Stimulated activated CD4-positive, alpha-beta T cell treated with anti-CD3 and anti-CD28 coated beads, Interleukin-4, amount 100 ng/mL, for 1 hour (primary cell): Measurements from ENCODE around the gene INPP5E.

Source experiments
- DNase-seq: peaks from one replicate; pipeline ENCODE4 v3.0.0-alpha.2; 2020

Gene INPP5E

DNA sequence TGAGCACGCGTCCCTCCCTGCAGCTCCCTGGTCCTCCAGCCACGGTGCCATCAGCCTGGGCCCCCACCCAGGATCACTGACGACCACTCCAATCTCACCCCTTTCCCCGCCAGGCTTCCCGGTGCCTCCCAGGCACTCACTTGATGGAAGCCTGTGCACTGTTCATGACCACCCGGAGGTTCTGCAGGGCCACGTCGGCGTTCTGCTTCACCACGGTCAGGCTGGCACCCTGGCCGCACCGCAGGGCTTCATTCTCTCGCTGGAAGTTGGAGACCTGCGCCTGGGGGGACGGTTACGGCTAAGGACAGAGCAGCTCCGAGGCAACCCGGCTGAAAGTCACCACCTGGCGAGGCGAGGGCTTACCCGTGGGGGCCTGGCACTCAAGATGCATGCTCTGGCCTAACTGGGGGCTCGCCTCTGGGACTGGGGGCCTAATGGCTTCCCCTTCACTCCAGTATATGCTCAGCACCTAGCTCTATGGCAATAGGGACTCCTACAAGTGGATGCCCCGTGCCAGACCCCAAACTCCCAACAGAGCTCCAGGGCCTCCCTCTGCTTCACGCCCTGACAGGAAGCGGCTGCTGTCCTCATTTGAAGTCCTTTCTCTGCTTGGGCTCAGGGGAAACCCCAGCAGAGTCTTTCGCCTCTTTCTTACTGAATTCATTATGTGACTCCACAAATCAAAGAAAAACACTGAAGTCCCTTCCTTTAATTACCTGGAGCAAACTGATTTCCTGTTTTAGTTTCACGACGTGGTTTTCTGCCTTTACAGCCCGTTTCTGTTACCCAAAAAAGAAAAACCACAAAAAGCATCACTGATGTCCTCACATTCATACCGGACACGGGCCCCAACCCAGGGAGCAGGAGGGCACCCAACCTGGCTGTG, 35.5 kb downstream of the INPP5E start:
- peak; percentile 35 for DNase-seq

GRCh38 chr9:136403538-136403914, 36.1 kb downstream of the INPP5E start:
- DNase-seq: peak; percentile 72

GRCh38 chr9:136402067-136402466, 37.6 kb downstream of the INPP5E start:
- no peak for DNase-seq

DNA sequence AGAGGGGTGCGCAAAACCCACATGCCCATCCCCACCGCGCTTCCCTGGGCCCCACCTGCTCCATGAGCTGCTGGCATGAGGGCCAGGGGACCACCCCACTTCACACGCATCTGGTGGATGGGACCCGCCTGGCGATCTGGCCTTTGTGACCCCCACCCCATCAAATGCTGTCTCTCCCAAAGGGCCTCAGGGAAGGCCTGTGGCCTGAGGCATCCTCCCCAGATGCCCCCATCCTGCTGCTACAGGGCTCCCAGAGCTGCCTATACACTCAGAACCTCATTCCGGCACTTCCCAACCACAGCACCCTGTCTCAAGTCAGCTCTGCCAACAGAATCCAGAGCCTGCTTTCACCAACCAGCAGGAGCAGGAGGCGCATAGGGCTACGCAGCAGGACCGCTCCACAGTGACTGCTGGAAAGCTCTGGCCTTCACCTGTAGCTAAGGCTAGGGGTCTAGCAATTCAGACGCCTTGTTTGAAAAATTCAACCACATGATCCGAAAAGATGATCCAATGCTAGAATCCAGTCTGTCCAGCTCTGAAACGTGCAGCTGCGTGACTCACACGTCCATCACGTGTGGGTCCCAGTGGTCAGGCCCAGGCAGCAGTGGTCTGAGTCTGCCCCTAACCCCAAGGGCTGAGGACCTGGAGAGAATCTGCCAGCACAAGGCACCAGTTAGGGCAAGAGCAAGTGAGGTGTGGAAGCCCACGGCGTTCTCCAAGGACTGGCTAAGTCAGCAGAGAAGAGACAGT, 38.3 kb downstream of the INPP5E start:
- DNase-seq: no peak

DNA sequence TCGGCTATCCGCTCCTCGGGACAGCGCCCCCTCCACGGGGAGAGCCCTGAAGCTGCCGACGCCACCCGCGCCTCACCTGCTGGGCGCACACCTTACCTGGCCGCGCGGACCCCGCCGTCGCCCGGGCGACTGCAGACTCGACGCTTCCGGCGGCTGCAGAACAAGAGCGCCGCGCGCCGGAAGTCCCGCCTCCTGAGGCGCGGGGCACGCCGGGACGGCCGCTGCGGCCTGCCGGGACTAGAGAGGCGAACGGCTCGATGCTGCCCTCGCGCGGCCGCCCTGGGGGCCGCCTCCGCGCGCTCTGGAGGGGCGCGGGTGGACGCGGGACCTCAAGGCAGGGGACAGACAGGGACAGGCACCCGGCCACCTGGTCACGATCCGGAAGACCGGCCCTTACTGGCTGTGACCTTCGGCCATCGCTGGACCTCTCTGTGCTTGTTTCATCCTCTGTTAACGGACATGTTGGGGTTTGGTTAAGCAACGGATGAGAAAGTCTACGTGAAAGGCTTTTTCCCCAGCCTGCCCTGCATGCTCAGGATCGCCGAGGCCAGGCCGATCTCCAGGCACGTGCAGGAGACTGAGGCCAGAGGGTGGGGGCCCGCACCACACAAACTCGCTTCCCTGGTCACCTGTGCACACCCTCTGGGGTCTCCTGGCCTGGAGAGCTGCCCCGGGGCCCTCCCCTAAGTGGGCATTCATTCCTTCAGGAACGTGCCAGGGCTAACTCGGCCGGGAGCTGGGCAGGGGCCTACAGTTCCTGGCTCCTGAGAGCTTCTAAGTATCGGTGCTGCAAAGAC, 39.4 kb downstream of the INPP5E start, which contains the start of gene SNAPC4:
Gene SNAPC4, minus strand, starts transcription at position 133 of the 797 bp plus-strand sequence. CDS start 1,742 bp downstream, outside the sequence.
- DNase-seq: peak; percentile 90

GRCh38 chr9:136399176-136400037, 40.2 kb downstream of the INPP5E start:
- peak; percentile 56 for DNase-seq

DNA sequence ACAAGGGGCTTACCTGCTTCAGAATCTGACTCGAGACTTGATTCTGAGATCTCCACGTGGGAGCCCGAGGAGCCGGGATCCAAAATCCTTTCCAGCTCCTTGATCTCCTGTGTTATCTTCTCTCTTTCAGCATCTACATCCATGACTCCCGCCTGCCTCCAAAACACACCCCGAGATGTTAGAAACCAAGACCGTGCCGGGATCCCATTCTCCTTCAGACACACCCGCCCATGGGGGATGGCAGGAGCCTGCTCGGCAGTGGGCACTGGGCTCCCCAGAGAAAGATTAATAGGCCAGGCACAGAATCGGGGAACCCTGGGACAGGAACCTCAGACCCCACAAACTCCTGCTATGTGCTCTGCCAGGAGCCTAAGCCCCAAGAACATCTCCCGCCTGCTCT, 41.4 kb downstream of the INPP5E start:
- no peak for DNase-seq

DNA sequence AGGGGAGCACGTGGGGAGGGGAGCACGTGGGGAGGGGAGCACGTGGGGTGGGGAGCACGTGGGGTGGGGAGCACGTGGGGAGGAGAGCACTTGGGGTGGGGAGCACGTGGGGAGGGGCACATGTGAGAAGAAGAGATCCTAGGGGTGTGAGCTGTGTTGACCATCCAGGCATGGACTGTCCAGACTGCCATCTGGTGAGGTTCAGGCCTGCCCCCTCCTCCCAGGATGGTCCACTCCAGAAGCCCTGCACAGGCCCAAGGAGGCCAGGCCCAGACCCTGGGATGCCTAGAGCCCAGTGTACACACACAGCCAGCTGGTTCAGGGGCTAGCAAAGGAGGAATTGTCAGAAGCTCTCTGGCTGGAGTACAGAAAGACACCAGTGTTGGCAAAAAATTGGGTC, 42.0 kb downstream of the INPP5E start:
- no peak for DNase-seq

DNA sequence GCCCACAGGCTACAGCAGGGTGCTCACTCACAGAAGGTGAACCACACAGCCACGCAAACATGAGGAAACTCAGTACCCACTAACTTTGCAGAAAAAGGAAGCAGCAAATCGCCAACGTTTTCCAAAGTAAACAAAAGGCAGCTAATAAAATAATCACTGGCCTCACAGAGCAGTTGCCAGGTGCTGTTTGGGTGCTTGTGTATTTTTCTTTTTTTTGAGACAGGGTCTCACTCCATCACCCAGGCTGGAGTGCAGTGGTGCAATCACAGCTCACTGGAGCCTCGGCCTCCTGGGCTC, 43.5 kb downstream of the INPP5E start:
- no peak for DNase-seq

DNA sequence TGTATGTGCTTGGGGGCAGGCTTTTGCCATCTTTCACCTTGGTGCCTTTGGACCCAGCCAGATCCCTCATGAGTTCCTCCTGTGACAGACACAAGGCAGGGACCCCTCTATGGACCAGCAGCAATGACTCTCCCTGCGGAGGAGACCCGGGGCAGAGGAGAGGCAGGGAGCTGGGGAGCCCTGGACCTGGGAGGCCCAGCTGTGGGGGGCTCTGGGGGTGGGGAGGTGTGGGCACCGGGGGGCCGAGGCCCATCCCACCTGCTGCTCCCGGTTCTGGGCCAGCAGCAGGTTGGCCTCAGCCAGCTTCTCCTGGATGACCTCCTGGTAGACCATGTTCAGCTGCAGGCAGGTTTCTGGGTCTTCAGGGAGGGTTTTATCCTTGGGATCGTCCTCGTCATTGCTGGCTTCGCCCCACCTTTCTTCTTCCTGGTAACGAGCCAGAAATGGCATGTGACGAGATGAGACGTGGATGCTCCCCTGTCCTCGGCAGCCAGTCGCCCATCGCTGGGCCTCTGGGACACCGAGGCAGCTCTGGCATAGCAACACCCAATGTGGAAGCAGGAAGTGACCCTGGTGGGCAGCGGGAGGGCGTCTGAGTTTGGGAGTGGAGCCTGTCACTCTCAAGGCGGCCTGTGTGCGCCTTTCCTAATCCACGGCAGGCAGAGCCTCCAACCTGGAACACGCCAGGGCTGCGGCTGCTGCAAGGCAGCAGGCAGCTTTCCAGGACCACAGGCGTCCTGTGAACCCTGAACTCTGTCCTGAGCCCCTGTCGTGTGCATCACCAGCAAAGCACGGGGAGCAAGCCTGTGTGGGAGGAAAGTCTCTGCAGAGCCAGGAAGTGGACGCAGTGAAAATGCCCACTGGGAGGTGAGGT, 44.1 kb downstream of the INPP5E start:
- DNase-seq: no peak

DNA sequence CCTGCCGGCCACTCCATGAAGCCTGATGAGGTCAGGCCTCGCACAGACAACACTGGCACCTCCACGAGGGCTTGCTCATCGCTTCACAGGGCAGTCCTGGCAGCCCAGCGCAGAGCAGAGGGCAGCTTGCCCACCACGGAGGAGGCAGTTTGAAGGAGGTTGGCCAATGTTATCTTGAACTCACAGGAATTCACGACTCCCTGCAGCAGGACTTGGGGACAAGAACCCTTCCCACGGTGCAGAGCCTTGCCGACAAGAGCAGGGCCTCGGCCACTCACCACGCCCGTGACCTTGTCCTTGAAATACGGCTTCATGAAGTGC, 44.7 kb downstream of the INPP5E start:
- DNase-seq: no peak

DNA sequence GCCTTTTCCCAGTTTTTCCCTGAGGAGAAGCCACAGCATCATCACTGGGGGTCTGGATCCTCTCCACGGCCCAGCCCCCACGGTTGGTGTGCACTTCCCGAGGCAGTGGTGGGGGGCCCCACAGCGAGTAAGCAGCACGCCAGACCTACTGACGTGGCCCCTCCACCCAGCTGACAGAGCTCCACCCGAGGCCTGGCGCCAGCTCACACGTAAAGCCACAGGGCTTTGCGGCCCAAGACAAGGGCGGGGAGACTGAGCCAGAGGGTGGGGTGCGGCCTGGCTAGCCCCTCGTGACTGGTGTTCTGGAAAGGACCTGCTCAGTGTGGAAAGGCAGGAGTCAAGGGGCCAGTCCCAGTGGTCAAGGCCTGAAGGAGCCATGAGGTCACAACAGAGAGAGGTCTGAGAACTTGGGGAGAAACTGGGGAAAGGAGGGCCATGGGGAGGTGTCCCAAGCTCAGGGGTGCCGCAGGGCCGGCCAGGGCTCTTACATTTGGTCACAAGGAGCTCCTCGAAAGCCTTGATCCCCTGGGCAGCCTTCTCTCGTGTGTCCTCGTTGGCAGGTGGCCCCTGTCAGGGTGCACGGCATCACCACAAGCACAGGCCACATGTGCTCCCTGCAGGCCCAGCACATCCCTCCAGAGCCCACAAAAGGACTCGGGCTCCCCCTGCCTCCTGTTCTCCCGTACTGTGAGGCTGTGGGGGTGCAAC, 45.2 kb downstream of the INPP5E start:
- DNase-seq: no peak

GRCh38 chr9:136393531-136393930, 46.1 kb downstream of the INPP5E start:
- no peak for DNase-seq

GRCh38 chr9:136392538-136393449, 46.9 kb downstream of the INPP5E start:
- no peak for DNase-seq

- DNase-seq: no peak
Measured at GRCh38 chr9:136391737-136392537, 47.7 kb downstream of the INPP5E start.

DNA sequence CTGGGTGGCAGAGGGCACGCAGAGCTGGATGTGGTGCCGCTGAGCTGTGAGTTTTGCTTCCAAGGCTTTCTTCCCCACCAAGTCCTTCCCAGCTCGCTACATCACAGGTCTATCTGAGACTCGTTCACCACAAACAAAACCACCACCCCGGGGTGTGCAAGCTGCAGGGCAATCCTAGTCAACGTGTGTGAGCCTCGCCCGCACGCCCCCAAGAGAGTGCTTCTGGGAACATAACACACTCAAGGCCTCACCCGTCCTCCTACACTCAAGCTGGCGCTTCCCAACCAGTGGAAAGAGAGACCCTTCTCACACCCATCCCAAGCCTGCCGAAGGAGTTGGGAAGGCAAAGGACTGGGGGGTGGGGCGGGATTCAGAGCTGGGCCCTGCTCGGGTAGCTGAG, 50.2 kb downstream of the INPP5E start:
- DNase-seq: no peak

DNA sequence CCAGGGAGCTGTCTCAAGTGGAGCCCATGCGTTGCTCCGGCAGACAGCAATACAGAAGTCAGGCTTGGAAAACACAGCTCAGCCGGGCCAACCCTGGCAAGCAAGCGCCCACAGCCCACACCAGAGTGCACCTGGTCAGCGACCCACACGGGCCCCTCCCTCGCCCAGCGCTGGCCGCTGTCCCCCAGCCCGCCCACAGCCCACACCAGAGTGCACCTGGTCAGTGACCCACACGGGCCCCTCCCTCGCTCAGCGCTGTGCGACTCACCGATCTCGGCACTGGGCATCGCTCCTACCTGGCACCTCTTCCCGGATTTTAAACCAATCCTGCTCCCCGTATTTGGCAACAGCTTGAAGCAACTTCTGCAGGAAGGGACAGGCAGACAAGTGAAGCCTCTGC, 52.4 kb downstream of the INPP5E start:
- no peak for DNase-seq

DNA sequence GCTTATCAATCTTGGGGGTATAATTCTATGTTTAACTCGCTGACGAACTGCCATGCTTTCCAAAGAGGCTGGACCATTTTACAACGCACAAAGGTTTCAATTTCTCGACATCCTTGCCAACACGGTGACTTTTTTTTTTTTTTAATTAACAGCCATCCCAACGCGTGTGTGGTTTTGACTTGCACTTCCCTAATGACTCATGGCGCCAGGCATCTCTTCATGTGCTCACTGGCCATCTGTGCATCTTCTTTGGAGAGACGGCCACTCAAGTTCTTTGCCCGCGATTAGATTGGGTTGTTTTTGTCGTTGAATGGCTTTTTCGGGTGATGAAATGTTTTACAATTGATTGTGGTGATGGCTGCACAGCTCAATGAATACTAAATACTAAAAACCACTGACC, 53.6 kb downstream of the INPP5E start:
- DNase-seq: no peak

- DNase-seq: no peak
Measured at GRCh38 chr9:136385015-136385414, 54.6 kb downstream of the INPP5E start.
